ENCODE measurements around the gene KIF18A. TPM values are rescaled to one million over a fixed set of nuclear protein-coding genes. Genes with fewer than 3 reads are reported as not detected.

Gene KIF18A
- total and polyA plus RNA-seq, 9 of the 15 experiments (the other 6 are each of a cell fraction or from before 2014, with no cell fraction given), result 15.1 to 36.1 (median 24.3) TPM

DNA sequence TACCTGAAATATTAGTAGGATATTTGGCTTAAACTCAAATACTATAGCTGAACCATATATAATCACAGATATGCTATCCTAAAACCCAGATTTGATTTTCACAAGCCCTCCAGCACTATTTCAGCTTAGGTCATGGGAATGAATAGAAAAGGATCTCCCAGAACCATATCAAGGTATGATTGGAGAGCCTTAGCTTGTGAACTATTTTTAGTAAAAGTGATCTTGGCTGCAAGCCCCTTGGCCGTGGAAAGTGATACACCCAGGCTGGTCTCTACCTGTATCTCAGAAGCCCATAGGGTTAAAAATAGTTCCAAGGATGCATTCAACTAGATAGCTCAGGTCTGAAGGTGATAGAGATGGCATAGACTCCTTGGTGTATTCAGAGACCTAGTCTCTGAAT is 9.7 kb downstream of the KIF18A start:
- DNase-seq (ENCODE audit: extremely low read depth in 1 of 4, low spot score in 3 of 4) (no peak), FAIRE-seq (no peak), ATAC-seq (no peak)
- peaks cover 0 to 4% of the 10 kb centered on the region in 2 experiments; a peak in 2 of 5 replicates for H3K4me1 ChIP-seq (replicated peaks in 1 of 2; ENCODE audit: control insufficient read depth in 2 of 2, insufficient read depth in 2 of 2, low read length in 2 of 2)
- in situ Hi-C loops (cut with MboI) (no loop called here), intact Hi-C loops (cut with micrococcal nuclease) (no loop called here)
- H3K36me3 ChIP-seq (ENCODE audit: control insufficient read depth, insufficient read depth, low read length), result peaks cover 47% of the 10 kb centered on the region
- peaks cover 93% of the 10 kb centered on the region for H3K79me2 ChIP-seq (ENCODE audit: control insufficient read depth, insufficient read depth, low read length)
- H3K9me3 ChIP-seq (replicated peaks; ENCODE audit: control insufficient read depth, insufficient read depth, low read depth, low read length), result no peaks in the 10 kb centered on the region
- CTCF ChIA-PET (ENCODE audit: low intra/inter-chr PET ratio), result no interaction called here
- H2AFZ ChIP-seq (ENCODE audit: low read depth, low read length), result no peak overlapping the region
- no peak overlapping the region for H3K4me3 ChIP-seq
- no peak overlapping the region for H3K27ac ChIP-seq (ENCODE audit: extremely low read depth, low read depth, low read length)
- 33% methylated on average over 1 of the region's 1 CpG for WGBS (ENCODE audit: insufficient coverage, low coverage, missing lambda C conversion rate)
- TF ChIP-seq ZNF311 (CRISPR knock-in tag; IDR thresholded peaks at IDR 0.05), result no peak
- TF ChIP-seq GTF2E2 (tag; IDR thresholded peaks at IDR 0.05), result no peak
- TF ChIP-seq ZNF316 (IDR thresholded peaks at IDR 0.05), result no peak
- TF ChIP-seq, protein P1, sequence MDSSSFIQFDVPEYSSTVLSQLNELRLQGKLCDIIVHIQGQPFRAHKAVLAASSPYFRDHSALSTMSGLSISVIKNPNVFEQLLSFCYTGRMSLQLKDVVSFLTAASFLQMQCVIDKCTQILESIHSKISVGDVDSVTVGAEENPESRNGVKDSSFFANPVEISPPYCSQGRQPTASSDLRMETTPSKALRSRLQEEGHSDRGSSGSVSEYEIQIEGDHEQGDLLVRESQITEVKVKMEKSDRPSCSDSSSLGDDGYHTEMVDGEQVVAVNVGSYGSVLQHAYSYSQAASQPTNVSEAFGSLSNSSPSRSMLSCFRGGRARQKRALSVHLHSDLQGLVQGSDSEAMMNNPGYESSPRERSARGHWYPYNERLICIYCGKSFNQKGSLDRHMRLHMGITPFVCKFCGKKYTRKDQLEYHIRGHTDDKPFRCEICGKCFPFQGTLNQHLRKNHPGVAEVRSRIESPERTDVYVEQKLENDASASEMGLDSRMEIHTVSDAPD (CRISPR knock-in tag; IDR thresholded peaks at IDR 0.05), result no peak
- no peak for TF ChIP-seq RBM14 (IDR thresholded peaks at IDR 0.05; ENCODE audit: borderline replicate concordance, insufficient read depth, low read depth, low read length)
- TF ChIP-seq ZNF12 (CRISPR knock-in tag; IDR thresholded peaks at IDR 0.05), result no peak
- no peak for TF ChIP-seq NFATC3 (IDR thresholded peaks at IDR 0.05)
- TF ChIP-seq ZFP1 (CRISPR knock-in tag; IDR thresholded peaks at IDR 0.05), result no peak
- no peak for TF ChIP-seq SMARCA4 (IDR thresholded peaks at IDR 0.05)
- TF ChIP-seq ZNF764 (CRISPR knock-in tag; IDR thresholded peaks at IDR 0.05; ENCODE audit: low read depth), result no peak
- TF ChIP-seq CREB1 (IDR thresholded peaks at IDR 0.05), result no peak
- no peak for TF ChIP-seq CREB1 (CRISPR knock-in tag; IDR thresholded peaks at IDR 0.05)
- H3K9ac ChIP-seq (ENCODE audit: insufficient read depth in 1 of 2, low read depth in 2 of 2, low read length in 2 of 2), result no peak overlapping the region
- H3K4me2 ChIP-seq (ENCODE audit: insufficient read depth, low read length), result no peak overlapping the region
- no peaks in the 10 kb centered on the region for H3K27me3 ChIP-seq (ENCODE audit: control insufficient read depth in 2 of 2, insufficient read depth in 2 of 2, low read length in 2 of 2)
- H4K20me1 ChIP-seq (replicated peaks; ENCODE audit: control insufficient read depth, insufficient read depth, low read length), result no peaks in the 10 kb centered on the region
- no peaks in the 10 kb centered on the region for H3K9me1 ChIP-seq (ENCODE audit: control insufficient read depth, insufficient read depth, low read length)
- POLR2A ChIA-PET, result interaction anchor here (3.9 kb wide), 1 partner anchor 9 kb away, joined by 21 read pairs; the partner anchor contains the start of genes KIF18A and METTL15
- BruUV-seq (replicated peaks), result no TSS peak

All from K562 (cell line).